IPS-11a (cell line): Measurements from ENCODE around the gene BCL2L14.

Experiments used
- H3K4me3 ChIP-seq: one replicate; pipeline ENCODE4 v1.5.1; 2013; ENCODE audit warnings: low read depth, low read length, control low read depth

BCL2L14 gene

DNA sequence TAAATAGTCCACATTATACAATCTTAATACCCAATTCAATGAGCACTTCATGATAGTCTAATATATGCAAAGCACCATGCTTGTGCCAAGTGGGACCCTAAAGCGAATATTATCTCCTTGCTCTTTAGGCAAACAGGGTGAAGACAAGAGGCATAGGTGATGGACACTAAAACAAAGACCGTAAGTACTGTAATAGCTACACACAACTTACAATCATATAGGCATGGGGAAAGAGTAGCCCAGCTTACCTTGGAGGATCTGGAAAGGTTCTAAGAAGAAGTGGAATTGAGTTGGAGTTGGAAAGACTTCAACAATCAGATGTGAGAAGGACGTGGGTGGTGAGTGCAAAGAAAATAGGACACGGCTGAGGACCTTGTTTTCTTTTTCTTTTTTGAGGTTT is 19.1 kb upstream of the BCL2L14 start:
- H3K4me3 ChIP-seq: no peak overlapping the region

GRCh38 chr12:12054993-12055392 is 15.7 kb upstream of the BCL2L14 start:
- H3K4me3 ChIP-seq: no peak overlapping the region

- H3K4me3 ChIP-seq: no peak overlapping the region
These were observed 13.8 kb upstream of the BCL2L14 start for GRCh38 chr12:12056951-12057350.

DNA sequence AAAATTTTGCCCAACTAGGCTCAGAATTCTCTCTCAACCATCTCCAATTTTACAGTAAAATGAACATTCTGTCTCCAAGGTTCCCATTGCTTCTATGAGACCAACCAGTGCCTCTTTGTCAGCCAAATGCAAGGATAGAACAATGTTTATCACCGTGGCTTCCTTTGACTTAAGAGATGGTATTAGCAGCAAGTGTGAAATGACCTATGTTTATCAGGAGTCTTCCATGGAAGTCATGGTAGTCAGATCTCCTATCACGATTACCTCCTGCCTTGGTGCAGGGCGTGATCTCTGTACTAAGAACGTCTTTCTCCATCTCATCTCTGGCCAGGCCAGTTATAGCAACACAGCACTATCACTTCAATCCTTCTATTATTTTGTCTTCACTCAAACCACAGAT is 6.1 kb upstream of the BCL2L14 start:
- no peak overlapping the region for H3K4me3 ChIP-seq

DNA sequence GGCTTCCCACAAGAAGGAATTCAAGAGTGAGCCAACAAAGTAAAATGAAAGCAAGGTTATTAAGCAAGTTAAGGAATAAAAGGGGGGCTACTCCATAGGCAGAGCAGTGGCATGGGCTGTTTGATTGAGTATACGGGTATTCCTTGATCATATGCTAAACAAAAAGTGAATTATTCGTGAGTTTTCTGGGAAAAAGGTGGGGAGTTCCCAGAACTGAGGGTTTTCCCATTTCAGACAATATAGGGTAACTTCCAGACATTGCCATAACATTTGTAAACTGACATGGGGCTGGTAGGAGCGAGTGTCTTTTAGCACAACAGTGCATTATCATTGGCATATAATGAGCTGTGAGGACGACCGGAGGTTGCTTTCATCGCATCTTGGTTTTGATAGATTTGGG is 2.0 kb upstream of the BCL2L14 start:
- no peak overlapping the region for H3K4me3 ChIP-seq

DNA sequence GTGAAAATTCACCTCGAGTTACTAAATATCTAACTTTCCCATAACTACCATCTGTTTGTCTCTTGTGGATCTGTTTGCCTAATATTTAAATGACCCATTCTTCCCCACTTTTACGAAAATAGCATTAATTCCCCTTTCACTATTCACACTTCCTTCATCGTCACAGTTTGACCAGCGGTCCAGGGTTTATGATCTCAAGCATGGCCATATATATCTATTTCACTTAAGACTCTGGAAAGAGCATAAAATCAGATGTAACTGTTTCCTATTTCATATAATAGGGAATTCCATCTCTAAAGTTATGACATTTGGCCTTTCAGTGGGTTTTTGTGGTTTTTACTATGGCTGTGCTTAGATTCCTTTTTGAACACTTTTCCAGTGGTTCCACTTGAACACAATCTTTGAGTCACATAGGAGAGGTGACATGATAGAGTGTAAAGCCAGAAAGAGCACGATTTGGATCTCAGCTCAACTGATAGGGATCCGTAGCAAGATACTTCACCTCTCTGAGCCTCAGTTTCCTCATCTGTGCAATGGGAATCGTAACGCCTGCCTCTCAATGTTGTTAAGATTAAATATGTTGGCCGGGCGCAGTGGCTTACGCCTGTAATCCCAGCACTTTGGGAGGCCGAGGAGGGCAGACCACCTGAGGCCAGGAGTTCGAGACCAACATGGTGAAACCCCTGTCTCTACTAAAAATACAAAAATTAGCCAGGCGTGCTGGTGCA is 754 bp upstream of the BCL2L14 start:
- H3K4me3 ChIP-seq: no peak overlapping the region

- H3K4me3 ChIP-seq: no peak overlapping the region
These were observed 1.5 kb downstream of the BCL2L14 start for GRCh38 chr12:12072064-12072760.

DNA sequence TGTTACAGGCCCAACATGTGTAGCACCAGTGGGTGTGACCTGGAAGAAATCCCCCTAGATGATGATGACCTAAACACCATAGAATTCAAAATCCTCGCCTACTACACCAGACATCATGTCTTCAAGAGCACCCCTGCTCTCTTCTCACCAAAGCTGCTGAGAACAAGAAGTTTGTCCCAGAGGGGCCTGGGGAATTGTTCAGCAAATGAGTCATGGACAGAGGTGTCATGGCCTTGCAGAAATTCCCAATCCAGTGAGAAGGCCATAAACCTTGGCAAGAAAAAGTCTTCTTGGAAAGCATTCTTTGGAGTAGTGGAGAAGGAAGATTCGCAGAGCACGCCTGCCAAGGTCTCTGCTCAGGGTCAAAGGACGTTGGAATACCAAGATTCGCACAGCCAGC is 8.6 kb downstream of the BCL2L14 start:
- no peak overlapping the region for H3K4me3 ChIP-seq

GRCh38 chr12:12081836-12082497 is 11.2 kb downstream of the BCL2L14 start:
- H3K4me3 ChIP-seq: no peak overlapping the region

DNA sequence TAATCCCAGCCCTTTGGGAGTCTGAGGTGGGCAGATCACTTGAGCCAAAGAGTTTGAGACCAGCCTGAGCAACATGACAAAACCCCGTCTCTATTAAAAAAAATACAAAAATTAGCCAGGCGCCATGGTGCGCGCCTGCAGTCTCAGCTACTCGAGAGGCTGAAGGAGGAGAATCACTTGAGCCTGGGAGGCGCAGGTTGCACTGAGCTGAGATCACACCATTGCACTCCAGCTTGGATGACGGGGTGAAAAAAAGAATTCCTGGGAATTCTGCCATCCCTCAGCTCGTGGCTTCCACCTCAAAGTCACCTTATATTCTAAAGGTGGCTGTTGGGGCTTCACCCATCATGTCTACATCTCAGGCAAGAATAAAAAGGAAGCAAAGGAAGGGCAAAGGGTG is 12.9 kb downstream of the BCL2L14 start:
- no peak overlapping the region for H3K4me3 ChIP-seq

GRCh38 chr12:12086362-12086761 is 15.6 kb downstream of the BCL2L14 start:
- no peak overlapping the region for H3K4me3 ChIP-seq

DNA sequence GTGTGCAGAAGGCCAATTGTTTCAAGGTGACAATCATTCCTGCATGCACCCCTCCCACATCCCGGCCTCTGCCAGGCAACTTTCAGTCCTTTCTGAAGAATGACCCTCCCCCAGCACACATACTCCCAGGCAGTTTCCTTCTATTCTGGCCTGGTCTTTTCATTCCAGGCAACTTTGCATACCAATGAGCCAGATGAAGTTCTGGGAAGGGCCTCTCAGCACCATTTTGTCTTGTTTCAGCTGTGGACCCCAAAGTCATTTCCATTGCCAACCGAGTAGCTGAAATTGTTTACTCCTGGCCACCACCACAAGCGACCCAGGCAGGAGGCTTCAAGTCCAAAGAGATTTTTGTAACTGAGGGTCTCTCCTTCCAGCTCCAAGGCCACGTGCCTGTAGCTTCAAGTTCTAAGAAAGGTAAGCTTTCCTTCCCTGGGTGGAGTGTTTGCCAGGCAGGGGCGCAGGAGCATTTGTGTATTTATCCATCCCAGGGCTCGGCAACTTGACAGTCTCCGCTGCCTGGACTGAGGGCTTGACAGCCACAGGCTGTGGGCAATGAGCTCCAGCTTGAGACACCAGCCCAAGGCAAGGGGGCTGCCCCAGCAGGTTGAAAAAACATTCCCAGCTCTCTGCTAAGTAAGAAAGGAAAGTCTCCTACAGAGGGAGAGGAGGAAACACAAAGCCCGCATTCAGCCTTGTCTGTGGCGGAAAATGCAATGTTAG is 16.4 kb downstream of the BCL2L14 start:
- no peak overlapping the region for H3K4me3 ChIP-seq

- H3K4me3 ChIP-seq: no peak overlapping the region
These were observed 16.9 kb downstream of the BCL2L14 start for GRCh38 chr12:12087693-12088034.

DNA sequence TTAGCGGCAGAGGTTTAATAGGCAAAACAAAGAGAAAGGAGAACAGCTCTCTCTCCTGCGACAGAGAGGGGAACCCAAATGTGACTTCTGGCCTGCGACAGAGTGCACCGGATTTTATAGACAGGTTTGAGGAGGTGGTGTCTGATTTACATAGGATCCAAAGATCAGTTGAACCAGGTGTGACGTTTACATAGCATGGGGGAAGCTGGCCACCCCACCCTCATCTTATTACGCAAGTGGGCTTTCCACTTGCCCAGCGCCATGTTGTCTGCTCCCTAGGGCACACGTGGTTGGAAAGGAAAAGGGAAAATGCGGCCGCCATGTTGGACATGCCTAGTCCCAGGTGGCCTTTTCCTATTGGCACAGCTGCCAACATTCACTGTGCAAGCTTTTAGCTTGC is 17.4 kb downstream of the BCL2L14 start:
- H3K4me3 ChIP-seq: no peak overlapping the region

DNA sequence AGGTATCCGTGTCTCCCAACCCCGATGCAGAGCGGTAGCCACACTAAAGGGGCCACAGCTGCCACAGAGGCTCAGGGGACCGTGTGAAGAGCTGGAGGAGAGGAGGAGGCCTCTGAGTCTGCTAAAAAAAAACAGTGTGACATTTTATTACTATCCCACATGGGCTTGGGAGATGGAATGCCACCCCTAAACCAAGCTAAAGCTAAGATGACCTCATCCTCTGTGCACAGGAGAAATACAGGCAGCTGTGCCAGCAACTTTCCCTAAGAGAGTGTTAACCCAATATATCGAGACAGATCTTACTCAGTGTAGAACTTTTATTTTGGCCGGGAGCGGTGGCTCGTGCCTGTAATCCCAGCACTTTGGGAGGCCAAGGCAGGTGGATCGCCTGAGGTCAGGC is 18.0 kb downstream of the BCL2L14 start:
- H3K4me3 ChIP-seq: no peak overlapping the region

DNA sequence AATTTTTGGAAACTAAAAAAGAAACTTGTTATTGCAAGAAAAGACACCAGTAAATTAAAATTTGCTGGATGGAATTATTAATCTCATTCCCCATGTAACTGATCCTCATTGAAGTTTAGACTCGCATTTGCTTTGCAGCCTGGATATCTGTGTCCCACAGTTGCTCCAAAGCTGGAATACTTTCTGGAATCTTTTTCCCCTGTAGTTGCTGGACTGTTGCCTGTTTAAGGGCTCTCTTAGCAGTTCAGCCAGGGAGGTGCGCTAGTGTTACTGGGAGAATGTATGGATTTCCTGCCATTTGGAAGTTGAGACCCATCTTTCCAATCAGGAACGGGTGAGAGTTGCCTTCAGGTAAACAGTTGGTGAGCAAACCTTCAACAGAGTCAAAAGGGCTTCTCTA is 20.3 kb downstream of the BCL2L14 start:
- no peak overlapping the region for H3K4me3 ChIP-seq

GRCh38 chr12:12091977-12092663 is 21.4 kb downstream of the BCL2L14 start:
- no peak overlapping the region for H3K4me3 ChIP-seq

GRCh38 chr12:12094481-12094880 is 23.7 kb downstream of the BCL2L14 start:
- H3K4me3 ChIP-seq: no peak overlapping the region

- no peak overlapping the region for H3K4me3 ChIP-seq
These were observed 24.3 kb downstream of the BCL2L14 start for GRCh38 chr12:12095021-12095420.

DNA sequence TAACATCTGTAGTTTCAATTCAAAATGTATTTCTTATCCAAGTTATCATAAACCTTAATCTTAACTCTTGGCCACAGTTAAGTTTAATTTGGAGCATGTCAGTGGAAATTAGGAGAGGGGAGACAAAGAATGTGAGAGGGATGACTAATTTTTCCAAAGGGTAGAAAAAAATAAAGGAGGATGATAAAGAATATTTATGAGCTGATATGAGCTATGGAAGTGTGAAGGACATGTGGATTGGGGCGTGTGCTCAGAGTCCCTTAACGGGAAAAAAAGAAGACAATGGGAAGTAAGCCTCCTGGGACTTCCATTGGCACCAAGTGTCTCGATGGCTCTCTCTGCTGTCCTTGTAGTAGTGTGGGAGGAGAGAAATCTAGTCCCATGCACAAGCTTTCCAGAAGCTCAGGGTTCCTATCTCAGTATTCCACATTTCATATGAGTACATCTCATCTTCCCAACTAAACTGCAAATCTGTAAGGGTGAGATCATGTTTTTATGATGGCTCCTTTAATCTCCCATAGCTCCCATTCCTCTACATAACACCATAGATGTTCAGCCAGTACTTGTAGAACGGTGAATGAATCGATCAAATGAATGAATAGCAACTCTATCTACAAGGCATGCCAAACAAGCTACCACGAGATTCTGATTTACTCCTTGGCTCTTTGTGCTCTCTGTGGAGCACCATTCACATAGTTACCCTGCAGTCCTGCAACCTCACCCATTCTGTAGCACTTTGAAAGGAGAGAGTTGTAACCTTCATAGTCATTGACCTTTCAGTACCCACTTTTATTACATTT is 27.4 kb downstream of the BCL2L14 start:
- H3K4me3 ChIP-seq: no peak overlapping the region
